Limb (tissue), 2 donors: ENCODE measurements around the gene PPFIA4.
A peak's percentile ranks its signal among the peaks of the same experiment; 100 is the strongest.
"Not testable (repeated sequence)": the region's sequence is repeated elsewhere in the genome, so short reads cannot be mapped to it uniquely, and the experiment has no call there.

Experiments used
- DNase-seq, 2 donors: peaks; one replicate each; pipeline ENCODE4 v3.0.0-alpha.2; 2016; ENCODE audit errors: extremely low spot score in 2 of 2

The PPFIA4 gene

DNA sequence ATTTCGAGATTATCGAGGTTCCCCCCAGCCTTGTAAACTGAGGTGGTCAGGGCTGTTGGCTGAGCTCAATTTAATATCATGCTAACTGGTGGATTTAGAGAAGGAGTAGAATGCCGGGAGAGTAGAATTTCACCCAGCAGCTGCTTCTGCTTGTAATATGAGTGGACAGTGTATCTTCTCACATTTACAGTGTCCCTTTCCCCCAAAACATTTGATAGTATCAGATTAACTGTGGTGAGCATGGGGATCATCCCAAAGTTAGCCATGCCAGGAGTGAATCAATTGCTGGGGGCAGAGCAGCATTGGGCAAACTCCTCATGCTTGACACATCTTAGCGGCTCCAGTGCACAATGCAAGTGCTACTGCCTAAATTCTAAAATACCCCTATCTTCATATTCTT, 9.2 kb upstream of the PPFIA4 start:
- DNase-seq = no peak

DNA sequence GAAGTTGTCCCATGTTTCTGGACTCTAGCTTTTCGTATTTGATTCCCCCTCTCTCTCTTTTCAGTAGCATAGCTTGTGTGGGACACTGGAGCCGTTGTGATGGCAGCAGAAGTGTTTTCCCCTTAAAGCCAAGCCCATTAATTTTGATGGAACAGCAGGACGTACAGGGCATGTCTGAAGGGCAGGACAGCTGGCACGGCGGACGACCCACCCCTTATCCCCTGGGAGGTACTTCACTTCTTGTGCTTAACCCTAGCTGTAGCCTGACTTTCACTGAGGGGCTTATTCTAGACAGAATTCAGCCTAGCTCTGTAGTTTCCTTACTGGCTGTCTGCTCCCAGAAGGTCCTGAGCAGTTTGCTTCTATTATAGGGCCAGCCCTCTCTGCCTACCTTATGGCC, 8.6 kb upstream of the PPFIA4 start:
- no peak for DNase-seq

GRCh38 chr1:203022855-203023254, 3.4 kb upstream of the PPFIA4 start:
- DNase-seq = not testable (repeated sequence)

GRCh38 chr1:203025686-203026030, 633 bp upstream of the PPFIA4 start:
- no peak for DNase-seq

- no peak for DNase-seq
Measured at GRCh38 chr1:203026666-203027663, 674 bp downstream of the PPFIA4 start.

- DNase-seq = no peak
Measured at GRCh38 chr1:203028067-203028783, 1.9 kb downstream of the PPFIA4 start.

DNA sequence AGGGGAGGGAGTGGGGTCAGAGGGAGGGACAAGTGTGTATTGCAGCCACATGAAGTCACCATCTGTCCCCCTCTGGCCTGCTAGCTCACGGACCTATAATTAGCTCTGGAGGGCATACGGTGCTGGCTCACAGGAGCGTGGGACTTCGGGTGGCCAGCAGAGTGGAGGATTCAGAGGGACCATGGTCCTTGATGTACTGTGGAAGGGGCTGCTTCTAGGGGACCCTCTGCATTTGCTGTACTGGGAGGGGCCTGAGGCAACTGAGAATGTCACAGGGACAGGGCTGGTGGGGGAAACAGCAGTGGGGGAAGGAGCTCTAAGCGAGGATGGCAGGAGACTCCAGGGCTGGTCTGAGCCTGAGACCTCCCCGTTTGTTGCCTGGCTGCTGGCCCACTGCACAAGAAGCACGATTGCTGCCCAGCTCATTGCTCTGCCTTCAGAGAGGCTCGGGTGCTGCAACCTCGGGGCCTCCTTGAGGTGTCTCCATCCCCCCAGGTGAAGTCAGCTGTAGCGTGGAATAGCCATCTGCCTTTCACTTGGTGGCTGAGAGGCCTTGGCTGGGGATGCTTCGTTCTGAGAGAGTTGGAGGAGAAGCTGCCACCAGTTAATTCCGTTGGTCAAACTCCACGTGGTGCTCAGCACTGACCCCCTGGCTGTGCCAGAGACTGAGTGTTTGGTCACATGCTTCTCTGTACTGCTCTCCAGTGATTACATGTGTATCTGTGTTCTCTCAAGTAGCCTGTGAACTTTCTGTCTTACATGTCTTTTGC, 2.7 kb downstream of the PPFIA4 start:
- no peak for DNase-seq

DNA sequence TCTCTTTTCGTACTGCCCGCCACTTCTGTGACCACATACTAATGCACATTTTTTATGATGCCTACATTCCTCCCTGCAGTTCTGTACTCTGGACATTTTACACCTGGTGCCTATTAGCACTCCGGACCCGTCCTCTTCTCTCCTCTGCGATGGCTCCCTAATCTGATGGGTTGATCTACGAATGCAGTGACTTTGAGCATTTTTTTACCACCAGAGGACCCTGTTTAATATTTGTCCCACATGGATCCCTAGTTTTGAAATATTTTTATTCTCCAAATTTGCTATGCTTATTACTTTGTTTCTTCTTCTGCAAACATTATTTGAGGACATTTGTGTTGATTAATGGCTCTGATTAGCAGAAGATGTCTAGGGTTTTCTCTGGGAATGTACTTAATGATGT, 5.2 kb downstream of the PPFIA4 start:
- DNase-seq = no peak

DNA sequence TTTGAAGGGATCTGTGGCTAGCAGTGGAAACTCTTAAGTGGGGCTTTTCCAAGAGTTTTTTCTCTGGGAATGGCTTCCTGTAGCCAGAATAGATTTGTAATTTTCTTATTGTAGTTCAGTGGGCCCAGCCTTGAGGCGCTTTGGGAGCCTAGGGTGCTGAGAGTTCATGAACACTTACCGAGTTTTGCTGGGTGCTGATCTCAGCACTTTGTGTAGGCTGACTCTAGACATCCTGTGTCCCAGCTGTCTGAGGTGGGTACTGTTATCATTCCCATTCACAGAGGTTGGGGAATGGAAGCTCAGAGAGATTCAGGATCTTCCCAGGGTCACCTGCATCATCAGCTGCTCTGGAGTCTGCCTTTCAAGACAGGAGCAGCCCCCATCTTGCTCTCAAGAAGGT, 7.0 kb downstream of the PPFIA4 start:
- DNase-seq = no peak

- no peak for DNase-seq
Measured at GRCh38 chr1:203033917-203034316, 7.6 kb downstream of the PPFIA4 start.

DNA sequence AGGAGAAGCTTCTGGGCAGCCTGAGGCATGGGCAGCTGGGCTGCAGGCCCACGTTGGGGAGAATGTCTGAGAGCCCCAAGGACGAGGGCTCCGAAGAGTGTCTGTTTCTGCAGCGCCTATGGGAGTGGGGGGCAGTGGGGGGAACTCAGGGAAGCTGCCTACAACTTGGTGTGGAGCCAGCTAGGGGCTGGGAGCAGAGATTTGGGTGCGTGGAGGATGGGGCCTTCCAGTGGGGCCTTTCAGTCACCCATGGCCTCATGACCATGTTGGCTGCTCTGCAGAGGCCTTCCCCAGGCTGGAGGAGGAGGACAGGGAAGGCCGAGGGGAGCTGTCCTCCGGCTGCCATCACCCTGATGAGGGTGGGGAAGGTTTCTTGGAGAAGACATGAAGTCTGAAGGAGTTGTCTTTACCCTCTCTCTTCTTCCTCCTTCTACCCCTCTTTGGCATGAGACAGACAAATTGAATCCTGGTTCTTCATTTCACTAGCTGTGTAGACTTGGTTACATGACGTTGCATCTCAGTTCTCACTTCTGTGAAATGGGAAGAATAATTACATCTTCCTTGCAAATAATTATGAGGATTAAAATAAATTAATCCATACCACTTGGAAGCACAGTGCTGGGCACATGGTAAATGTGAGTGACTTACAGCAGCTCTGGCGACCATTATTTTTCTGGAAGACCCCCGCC, 8.3 kb downstream of the PPFIA4 start:
- no peak for DNase-seq

DNA sequence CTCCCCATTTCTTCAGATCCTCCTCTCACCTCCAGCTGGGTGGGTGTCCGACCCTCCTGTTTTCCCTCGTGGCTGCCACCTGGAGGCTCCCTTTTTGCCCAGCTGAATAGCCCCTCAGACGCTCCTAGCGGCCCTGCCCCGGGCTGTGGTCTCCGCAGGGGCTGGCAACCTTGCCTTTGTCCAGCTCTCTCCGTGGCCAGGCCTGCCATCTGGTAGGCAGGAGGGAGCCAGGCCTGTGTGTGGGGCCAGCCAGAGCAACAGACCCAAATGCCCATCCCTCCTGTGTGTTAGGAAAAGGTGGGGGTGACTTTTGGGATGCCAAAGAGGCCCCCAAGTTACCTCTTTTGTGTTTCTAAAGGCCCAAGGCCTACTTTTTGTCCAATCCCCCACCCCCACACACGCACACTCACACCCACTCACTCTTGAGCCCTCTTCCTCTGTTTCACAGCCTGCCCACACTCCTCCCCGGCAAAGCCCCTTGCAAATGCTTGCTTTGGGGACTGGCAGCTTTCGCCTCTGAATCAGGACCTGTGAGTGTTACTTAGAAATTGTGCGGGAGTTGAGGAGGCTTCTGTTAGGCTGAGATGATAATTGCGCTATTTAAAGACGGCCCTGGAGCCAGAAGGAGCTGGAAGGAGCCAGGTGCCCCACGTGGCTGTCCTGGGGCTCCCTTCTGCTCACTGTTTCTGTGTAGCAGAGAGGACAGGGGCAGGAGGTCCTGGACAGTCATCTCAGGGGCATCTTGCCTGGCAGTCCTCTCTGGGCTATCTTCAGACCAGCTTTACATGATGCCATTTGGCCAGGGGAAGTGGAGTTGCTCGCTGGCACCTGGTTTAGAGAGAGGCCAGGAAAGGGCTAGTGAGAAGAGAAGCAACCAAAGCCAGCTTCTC, 9.1 kb downstream of the PPFIA4 start:
- DNase-seq = no peak

DNA sequence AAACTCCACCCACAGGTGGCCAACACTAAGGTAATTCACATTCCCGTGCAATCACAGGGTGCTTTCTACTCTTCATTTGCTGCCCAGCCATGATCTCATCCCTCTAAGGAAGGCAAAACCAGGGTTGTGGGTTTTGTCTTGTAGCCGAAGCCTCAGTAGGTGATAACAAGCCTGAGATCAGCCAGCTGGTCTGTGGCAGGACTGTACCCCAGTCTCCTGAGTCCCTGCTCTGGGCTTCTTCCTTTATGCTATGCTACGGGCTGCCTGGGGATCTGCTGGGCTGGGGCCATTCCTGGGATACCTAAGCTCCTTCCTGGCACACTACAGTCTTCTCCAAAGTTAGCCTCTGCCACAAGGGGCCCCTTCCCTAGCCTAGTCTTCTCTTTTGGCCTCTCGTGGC, 9.8 kb downstream of the PPFIA4 start:
- DNase-seq = no peak

DNA sequence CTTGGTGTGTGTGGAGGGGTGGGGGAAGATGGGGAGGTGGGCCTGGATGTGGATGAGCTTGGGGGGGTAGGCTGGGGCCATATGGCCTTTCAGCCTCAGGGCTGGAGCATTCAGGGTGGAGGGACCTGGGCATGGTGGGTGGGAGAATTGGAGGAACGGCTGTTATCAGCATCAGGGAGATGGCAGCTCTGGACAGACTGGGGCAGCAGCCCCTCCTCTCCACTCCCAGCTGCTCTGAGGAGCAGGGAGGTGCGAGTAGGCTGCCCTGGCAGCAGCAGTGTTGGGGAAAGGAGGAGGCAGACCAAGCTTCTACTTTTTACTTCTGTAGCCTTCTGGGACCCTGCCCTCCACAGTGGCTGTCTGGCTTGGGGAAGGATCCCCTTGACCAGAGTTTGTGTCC, 10.2 kb downstream of the PPFIA4 start:
- DNase-seq = no peak

DNA sequence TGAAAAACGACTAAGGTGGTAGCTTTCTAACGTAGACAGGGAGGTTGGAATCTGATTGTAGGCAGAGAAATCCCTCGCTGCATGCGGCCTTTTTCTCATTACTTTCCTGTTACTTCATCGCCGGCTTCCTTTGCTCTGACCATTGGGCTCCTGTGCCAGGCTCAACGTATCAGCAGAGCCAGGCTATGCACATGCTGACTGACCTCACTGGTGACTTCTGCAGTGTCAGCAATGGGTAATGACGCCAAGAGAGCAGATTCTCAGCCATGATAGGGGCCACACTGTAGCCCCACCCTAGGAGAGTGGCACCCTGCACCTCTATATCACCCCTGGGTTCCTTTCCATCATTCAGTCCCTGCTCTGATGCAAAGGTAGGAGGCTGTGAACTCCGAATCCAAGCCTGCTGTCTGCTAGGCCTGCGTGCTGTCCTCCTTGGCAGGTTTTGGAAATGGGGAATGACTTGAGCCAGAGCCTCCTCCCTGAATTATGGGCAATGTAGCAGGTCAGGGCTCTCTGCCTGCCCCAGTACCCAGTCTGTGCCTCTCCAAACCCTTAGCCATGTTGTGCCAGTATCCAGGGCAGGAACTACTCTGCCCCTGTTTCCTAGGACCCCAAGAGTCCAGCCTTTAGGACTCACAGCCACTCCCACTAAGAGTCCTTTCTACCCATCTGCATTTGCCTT, 11.4 kb downstream of the PPFIA4 start:
- no peak for DNase-seq

DNA sequence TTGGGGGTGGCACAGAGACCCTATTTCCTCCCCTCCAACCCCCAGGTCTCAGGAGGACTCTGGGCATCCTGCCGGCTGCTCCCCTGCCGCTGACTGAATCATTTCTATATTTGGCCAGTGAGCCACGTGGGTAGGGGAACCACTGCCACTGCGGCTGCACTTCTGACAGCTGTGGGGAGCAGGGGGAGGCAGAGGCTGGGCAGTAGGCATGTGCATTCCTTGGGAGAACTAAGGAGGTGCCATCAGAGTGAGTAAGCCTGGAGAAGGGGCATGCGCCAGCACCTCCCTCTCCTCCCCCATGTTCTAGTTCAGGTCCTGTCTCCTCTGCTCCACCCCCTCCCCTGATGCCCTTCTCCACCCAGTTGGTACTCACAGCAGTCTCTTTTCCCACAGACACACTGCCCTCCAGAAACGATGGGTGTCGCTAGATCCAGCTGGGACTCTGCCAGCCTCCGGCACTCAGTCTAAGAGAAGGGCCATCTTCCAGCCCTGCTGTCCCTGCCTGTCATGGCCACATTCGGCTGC, 12.0 kb downstream of the PPFIA4 start:
- peak in 1 of 2 donors; percentile 54 for DNase-seq

DNA sequence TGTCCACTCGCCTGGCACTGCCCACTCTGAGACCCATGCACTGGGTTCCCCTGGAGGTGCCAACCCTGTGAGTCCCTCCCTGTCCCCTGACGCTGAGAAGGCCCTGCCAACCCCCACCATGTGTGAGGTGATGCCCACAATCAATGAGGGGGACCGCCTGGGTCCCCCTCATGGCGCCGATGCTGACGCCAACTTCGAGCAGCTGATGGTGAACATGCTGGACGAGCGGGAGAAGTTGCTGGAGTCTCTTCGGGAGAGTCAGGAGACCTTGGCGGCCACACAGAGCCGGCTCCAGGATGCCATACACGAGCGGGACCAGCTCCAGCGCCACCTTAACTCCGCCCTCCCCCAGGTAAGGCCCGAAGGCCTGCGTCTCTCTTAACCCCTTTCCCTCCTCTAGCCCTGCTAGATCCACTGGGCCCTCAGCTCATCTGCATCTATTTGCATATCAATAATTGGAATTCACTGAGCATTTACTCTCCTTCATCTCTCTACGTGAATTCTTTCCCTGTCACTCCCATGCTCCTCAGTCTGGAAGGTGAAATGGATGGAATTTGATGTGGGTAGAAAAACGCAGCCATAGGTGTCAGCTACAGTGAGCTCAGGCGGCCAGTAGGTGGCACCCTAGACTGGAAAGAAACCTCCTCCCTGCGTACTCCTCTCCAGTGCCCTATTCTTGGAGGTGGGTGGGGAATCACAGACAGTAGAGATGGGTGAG, 12.8 kb downstream of the PPFIA4 start:
- DNase-seq = peak; percentile 78 to 84

GRCh38 chr1:203039609-203040512, 13.6 kb downstream of the PPFIA4 start:
- peak in 1 of 2 donors; percentile 38 for DNase-seq
